HG03097 (cell line): Measurements from ENCODE around the gene C17orf50.
"Not testable (repeated sequence)": the region's sequence is repeated elsewhere in the genome, so short reads cannot be mapped to it uniquely, and the experiment has no call there.

Experiments
- ATAC-seq: cut with Tn5 transposase; IDR thresholded peaks from one replicate; pipeline ENCODE4 v1.9.1; 2021; ENCODE audit not compliant: unreplicated experiment, low FRiP score

The C17orf50 gene

GRCh38 chr17:35751541-35751940 is 9.1 kb upstream of the C17orf50 start:
- not testable (repeated sequence) for ATAC-seq

- no peak for ATAC-seq
Observed at GRCh38 chr17:35752471-35752870, 8.2 kb upstream of the C17orf50 start.

DNA sequence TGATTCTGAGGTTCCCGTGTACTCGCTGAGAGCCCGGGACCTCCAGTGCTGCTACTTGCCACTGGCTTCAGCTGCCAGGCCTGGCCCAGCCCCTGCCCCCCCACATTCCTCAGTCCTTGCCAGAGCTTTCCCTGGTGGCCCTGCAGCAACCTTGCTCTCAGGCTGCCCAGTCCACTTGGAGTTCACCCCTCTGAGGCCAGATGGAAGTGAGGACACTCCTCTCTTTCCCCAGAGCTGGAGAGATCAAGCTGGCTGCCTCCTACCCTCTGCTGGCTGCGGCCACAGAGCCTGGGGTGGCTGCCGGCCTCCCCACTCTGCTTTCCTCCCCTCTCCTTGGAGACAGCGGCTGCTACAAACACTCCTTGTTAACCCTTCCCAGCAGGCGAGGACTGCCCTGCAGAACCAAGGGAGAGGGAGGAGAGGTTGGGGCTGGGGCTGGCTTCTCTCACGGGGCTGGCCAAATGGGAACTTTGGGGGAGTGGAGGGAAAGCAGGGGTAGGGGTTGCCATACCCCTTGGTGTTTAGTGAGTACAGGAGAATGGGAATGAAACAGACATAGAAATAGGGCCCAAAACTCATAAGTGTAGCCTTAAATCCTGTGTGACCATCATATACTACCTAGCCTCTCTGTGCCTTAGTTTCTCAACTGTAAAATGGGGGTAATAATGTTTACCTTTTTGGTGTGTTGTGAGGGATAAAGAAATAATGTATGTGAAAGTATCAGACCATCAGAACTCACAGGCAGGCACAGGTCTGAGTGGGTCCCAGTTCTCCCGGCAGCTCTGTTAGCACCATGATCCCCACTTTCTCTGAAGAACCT is 7.5 kb upstream of the C17orf50 start, which contains the start of gene GAS2L2:
TSS of gene GAS2L2 (minus strand) at position 295 of the 820 bp plus-strand sequence. CDS start 389 bp downstream, outside the sequence.
- no peak for ATAC-seq

DNA sequence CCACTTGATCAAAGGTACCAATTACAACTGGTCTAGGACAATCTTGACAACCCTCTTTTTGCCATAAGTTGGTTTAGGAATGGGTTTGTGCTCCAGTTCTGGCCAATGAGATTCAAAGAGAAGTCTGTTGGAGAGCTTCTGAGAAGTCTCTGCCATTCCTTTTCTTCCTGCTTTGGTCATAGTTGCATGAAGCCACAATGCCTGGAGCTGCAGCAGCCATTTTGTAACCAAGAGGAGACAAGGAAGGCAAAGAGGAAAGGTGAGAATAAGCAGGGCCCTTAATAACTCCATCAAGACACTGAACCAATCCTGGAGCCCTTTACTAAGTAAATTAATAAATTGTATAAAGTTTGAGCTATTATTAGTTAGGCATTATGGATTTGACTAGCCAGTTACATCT is 3.4 kb upstream of the C17orf50 start:
- ATAC-seq = no peak

- no peak for ATAC-seq
Observed at GRCh38 chr17:35761601-35762000, 914 bp downstream of the C17orf50 start.

GRCh38 chr17:35763767-35764122 is 3.1 kb downstream of the C17orf50 start:
- no peak for ATAC-seq

- ATAC-seq = peak; percentile 84
Observed at GRCh38 chr17:35764123-35764991, 3.7 kb downstream of the C17orf50 start.

DNA sequence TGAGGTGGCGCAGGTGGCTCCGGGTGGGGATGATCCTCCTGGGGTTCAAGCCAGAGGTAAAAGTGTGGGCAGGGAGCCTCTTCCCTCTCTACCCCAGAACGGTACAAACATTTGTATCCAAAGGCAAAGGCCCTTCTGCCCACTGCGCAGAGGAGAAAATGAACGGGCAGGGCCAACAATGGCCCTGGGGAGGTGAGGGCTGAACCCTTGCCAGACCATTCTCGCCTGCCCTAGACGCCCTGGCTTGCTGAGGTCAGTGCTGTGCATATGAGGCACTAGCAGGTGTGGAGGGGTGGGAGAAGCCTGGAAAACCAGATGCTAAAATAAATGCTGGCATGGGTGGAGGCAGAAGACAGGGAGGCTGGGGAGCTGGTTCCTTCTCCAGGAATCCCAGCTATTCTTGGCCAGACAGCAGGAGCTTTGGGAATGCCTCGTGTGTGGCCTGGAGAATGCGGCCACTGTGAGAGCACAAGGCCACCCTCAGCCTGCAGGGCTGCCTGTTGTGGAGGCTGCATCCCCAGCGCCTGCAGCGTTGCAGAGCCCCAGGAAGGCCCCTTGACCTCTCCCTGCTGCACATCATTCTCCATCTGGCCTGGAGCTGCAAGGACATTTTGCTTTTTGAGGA is 4.5 kb downstream of the C17orf50 start:
- ATAC-seq = no peak

- ATAC-seq = no peak
Observed at GRCh38 chr17:35765756-35766488, 5.2 kb downstream of the C17orf50 start.

DNA sequence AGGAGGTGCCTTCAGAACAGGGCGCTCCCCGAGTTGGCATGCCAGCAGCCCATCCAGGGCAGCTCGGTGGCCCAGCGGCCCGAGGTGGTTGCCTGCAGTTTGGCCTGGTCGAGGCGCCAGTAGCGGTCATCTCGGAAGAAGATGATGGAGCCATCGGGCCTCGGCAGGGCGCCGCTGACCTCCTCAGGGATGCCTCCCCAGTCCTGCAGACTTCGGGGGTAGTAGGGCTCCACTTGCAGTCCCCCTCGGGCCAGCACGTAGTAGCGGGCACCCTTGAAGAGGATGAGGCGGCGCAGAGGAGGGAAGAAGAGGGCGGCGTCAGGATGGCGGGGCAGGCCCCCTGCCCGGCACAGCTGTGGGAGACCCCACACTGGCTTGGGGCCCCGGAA is 5.8 kb downstream of the C17orf50 start:
- no peak for ATAC-seq

- no peak for ATAC-seq
Observed at GRCh38 chr17:35766903-35767510, 6.3 kb downstream of the C17orf50 start.

GRCh38 chr17:35768797-35769196 is 8.1 kb downstream of the C17orf50 start:
- no peak for ATAC-seq

GRCh38 chr17:35769895-35770486 is 9.3 kb downstream of the C17orf50 start:
- no peak for ATAC-seq

DNA sequence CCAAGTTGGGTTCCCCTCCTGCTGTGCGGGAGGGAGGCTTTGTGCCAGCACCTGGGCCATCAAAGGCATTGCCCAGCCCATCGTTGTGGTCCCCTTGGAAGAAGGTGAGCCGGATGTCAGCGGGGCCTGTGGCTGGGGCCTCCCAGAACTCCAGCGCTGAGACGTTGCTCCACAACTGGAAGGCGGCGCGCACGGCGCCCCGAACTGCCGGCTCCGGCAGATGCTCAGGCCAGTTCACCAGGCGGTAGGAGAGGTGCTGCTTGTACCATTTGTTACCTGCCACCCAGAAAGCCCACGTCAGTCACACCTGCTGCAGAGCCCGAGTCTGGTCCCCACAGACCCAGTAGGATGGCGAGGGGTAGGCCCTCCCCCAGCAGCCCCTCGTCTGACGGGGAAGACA is 12.4 kb downstream of the C17orf50 start:
- no peak for ATAC-seq

DNA sequence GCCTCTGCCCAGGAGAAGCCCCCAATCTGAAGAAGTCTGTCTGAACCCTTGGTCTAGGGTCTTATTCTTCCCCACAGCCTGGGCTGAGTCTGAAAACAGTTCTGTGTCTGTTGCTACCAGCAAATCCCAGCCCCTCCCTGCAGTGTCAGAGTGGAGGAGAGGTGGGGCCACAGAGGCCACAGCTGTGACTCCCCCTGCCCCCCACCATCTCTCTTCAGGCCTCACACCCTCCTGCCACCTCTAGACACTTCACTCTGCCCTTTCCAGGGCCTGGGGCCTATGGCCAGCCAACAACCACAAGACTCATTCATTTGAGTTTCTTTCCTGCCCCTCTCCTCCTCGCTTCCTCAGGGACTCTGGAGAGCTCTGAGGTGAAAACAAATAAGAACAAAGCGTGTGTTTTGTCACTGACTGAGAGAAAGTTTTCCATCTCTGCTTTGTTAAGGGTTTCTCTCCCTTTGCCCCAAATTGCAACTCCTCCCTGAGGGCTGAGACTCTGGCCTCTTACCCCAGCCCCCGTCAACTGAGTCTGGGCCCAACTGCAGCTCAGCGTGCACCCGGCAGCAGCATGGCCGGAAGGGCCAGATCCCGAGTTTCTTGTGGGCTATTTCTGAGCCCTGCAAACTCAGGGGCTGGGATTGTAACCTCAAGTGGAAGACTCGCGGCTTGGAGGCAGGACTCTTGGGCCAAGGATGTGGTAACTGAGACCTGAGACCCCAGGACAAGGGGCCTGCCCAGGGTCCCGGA is 13.2 kb downstream of the C17orf50 start:
- ATAC-seq = no peak

- ATAC-seq = no peak
Observed at GRCh38 chr17:35774499-35774898, 13.8 kb downstream of the C17orf50 start.

DNA sequence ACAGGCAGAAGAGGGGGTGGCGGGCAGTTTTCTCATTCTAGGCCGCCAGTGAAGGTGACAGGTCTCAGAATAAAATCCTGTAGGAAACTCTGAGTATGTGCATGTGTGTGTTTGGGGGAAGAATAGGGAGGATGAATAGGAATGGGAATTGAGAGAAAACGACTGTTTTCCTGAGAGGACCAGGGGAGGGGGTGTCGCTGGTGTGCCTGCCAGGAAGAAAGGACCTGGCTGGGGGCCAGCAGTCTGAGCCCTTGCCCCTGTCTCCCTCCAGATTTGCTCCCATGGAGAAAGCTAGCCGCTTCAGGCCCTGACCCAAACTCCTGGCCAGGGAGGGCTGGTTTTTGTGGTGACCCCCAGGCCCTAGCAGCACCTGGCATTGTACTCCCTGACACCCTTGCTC is 14.4 kb downstream of the C17orf50 start:
- no peak for ATAC-seq

DNA sequence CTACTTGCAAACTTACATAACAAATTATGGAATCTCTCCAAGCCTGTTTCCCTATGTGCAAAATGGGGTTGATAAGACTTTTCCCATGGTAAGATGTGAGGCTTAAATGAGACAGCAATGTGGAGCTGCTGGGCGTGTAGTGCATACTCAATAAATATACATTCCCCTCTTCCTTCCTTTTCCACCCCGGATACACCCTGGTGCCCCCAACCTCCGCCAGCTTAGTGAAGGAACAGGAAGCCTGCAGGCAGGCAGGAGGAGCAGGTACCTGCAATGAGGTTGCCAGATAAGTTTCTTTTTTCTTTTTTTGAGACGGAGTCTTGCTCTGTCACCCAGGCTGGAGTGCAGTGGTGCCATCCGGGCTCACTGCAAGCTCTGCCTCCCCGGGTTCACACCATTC is 14.9 kb downstream of the C17orf50 start:
- ATAC-seq = no peak

GRCh38 chr17:35778641-35779196 is 18.0 kb downstream of the C17orf50 start:
- ATAC-seq = no peak
